SK-N-SH treated with all-trans-retinoic acid at 6 μM for 48 hours (cell line): Measurements from ENCODE around the gene CHDH.

Experiments used
- ATAC-seq: fragments of 200-7000 bp; cut with Tn5 transposase; 3 replicates; pipeline ENCODE4 v1.9.1; 2020; ENCODE audit warnings: mild to moderate bottlenecking, moderate library complexity
- ARNTL ChIP-seq: fragments of 450-650 bp; formaldehyde crosslinking; IDR thresholded peaks from 2 replicates; pipeline ENCODE4 v1.5.0; 2020; ENCODE audit warnings: low read depth, mild to moderate bottlenecking, moderate library complexity, borderline replicate concordance
- BACH2 ChIP-seq: fragments of 250-450 bp; sonication (Bioruptor Pico); IDR thresholded peaks from 2 replicates; pipeline ENCODE4 v1.9.0; 2021; ENCODE audit warnings: mild to moderate bottlenecking, borderline replicate concordance
- CSDC2 ChIP-seq: fragments of 250-450 bp; sonication (Bioruptor Pico); IDR thresholded peaks from 2 replicates; pipeline ENCODE4 v1.5.0; 2020; ENCODE audit warnings: mild to moderate bottlenecking, moderate library complexity
- ESRRG ChIP-seq: fragments of 250-450 bp; sonication (Bioruptor Pico); IDR thresholded peaks from 2 replicates; pipeline ENCODE4 v1.6.1; 2021; ENCODE audit warnings: mild to moderate bottlenecking
- GLIS3 ChIP-seq: fragments of 250-450 bp; sonication (Bioruptor Pico); IDR thresholded peaks from 2 replicates; pipeline ENCODE4 v1.5.0; 2020; ENCODE audit warnings: mild to moderate bottlenecking, moderate library complexity
- ISL1 ChIP-seq: fragments of 250-450 bp; sonication (Bioruptor Pico); IDR thresholded peaks from 2 replicates; pipeline ENCODE4 v2.1.2; 2022; ENCODE audit warnings: mild to moderate bottlenecking, moderate library complexity
- OSR1 ChIP-seq: fragments of 250-450 bp; sonication (Bioruptor Pico); IDR thresholded peaks from 2 replicates; pipeline ENCODE4 v1.8.0; 2022; ENCODE audit warnings: moderate library complexity, mild to moderate bottlenecking, inconsistent platforms
- PPARA ChIP-seq: fragments of 250-450 bp; sonication (Bioruptor Pico); IDR thresholded peaks from 2 replicates; pipeline ENCODE4 v1.5.0; 2020; ENCODE audit warnings: mild to moderate bottlenecking, borderline replicate concordance
- RARB ChIP-seq: fragments of 250-450 bp; sonication (Bioruptor Pico); IDR thresholded peaks from 2 replicates; pipeline ENCODE4 v1.8.0; 2021; ENCODE audit warnings: mild to moderate bottlenecking, moderate library complexity
- SNAI2 ChIP-seq: fragments of 250-450 bp; sonication (Bioruptor Pico); IDR thresholded peaks from 2 replicates; pipeline ENCODE4 v1.5.0; 2020; ENCODE audit warnings: mild to moderate bottlenecking, moderate library complexity
- TCF4 ChIP-seq: fragments of 250-450 bp; sonication (Bioruptor Pico); IDR thresholded peaks from 2 replicates; pipeline ENCODE4 v1.8.0; 2021; ENCODE audit warnings: mild to moderate bottlenecking, moderate library complexity, borderline replicate concordance
- TOX ChIP-seq: fragments of 250-450 bp; sonication (Bioruptor Pico); IDR thresholded peaks from 2 replicates; pipeline ENCODE4 v1.8.0; 2021; ENCODE audit warnings: mild to moderate bottlenecking, moderate library complexity, borderline replicate concordance
- TSHZ2 ChIP-seq: fragments of 250-450 bp; sonication (Bioruptor Pico); IDR thresholded peaks from 2 replicates; pipeline ENCODE4 v1.5.0; 2020; ENCODE audit warnings: mild to moderate bottlenecking, moderate library complexity
- ZC3H10 ChIP-seq: fragments of 250-450 bp; sonication (Bioruptor Pico); IDR thresholded peaks from 2 replicates; pipeline ENCODE4 v1.5.1; 2021; ENCODE audit warnings: mild to moderate bottlenecking, moderate library complexity
- ZFP3 ChIP-seq: fragments of 250-450 bp; sonication (Bioruptor Pico); IDR thresholded peaks from 2 replicates; pipeline ENCODE4 v1.5.0; 2020; ENCODE audit warnings: mild to moderate bottlenecking, moderate library complexity
- ZFP30 ChIP-seq: fragments of 450-650 bp; formaldehyde crosslinking; IDR thresholded peaks from 2 replicates; pipeline ENCODE4 v1.5.0; 2022; ENCODE audit warnings: mild to moderate bottlenecking, moderate library complexity
- ZNF565 ChIP-seq: fragments of 450-650 bp; formaldehyde crosslinking; conservative IDR thresholded peaks from 2 replicates; pipeline ENCODE4 v1.5.0; 2020; ENCODE audit warnings: low read depth, mild to moderate bottlenecking, moderate library complexity
- ZNF70 ChIP-seq: fragments of 450-650 bp; formaldehyde crosslinking; IDR thresholded peaks from 2 replicates; pipeline ENCODE4 v1.5.0; 2020; ENCODE audit warnings: mild to moderate bottlenecking, moderate library complexity
- ZNF8 ChIP-seq: fragments of 450-650 bp; formaldehyde crosslinking; IDR thresholded peaks from 2 replicates; pipeline ENCODE4 v1.5.0; 2020; ENCODE audit warnings: mild to moderate bottlenecking, moderate library complexity
- TF ChIP-seq, protein P1 (sequence below): fragments of 250-450 bp; sonication (Bioruptor Pico); IDR thresholded peaks from 2 replicates; pipeline ENCODE4 v1.5.1; 2021; ENCODE audit warnings: mild to moderate bottlenecking, moderate library complexity
- TF ChIP-seq, protein P2 (sequence below): fragments of 250-450 bp; sonication (Bioruptor Pico); IDR thresholded peaks from 2 replicates; pipeline ENCODE4 v1.5.1; 2020; ENCODE audit warnings: low read depth, mild to moderate bottlenecking, moderate library complexity

CHDH gene

GRCh38 chr3:53823956-53824657 is 22.1 kb downstream of the CHDH start:
- no peak for ATAC-seq

DNA sequence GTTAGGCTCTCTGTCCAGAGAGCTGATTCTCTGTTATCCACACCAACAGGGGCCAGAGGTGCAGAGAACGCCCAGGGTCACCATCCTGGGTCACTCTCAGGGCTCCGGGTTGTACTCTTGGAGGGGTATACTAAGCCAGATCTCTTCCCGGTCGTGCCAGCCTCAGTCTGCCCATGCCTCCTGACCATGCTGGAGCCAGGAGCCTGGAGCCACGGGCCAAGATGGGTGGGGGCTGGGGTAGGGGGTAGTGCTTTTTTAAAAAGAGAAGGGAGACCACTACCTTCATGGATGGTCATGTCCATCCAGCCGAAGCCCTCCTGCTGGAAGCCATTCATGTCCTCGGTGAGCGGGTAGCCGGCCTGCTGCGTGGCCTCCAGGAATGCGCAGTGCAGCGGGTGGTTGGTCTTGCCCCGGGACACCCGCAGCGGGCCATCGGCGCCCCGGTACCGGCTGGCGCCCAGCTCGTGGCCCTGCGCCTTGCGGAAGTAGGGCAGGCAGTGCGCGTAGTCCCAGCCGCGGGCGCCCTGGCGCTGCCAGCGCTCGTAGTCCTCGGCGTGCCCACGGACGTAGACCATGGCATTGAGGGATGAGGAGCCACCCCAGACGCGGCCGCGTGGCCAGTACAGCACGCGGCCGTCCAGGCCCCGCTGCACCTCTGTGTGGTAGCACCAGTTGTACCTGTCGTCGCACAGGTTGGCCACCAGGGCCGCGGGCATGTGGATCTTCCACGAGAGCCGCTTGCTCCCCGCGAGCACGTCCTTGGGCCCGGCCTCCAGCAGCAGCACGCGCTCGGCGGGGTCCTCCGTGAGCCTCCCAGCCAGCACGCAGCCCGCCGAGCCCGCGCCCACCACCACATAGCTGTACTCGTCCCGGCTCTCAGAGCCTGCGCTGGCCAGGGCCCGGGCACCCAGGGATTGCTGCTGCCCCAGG is 22.9 kb downstream of the CHDH start:
- no peak for TF ChIP-seq TCF4 (CRISPR knock-in tag)
- TF ChIP-seq ZNF8 (CRISPR knock-in tag), result no peak
- TF ChIP-seq ZFP30, result no peak
- TF ChIP-seq ESRRG (CRISPR knock-in tag), result no peak
- TF ChIP-seq SNAI2 (CRISPR knock-in tag), result no peak
- no peak for TF ChIP-seq GLIS3
- no peak for TF ChIP-seq ZC3H10 (CRISPR knock-in tag)
- TF ChIP-seq RARB (CRISPR knock-in tag), result no peak
- TF ChIP-seq ISL1, result no peak
- no peak for TF ChIP-seq CSDC2
- TF ChIP-seq OSR1 (CRISPR knock-in tag), result no peak
- ATAC-seq, result no peak

More at GRCh38 chr3:53823956-53824657, 22.1 kb downstream of the CHDH start:
- TF ChIP-seq ESRRG (CRISPR knock-in tag) (no peak), ARNTL (CRISPR knock-in tag) (no peak), BACH2 (CRISPR knock-in tag) (no peak), GLIS3 (no peak), TOX (CRISPR knock-in tag) (no peak), ZFP3 (CRISPR knock-in tag) (no peak), ISL1 (no peak), PPARA (no peak)
- TF ChIP-seq, protein P1, sequence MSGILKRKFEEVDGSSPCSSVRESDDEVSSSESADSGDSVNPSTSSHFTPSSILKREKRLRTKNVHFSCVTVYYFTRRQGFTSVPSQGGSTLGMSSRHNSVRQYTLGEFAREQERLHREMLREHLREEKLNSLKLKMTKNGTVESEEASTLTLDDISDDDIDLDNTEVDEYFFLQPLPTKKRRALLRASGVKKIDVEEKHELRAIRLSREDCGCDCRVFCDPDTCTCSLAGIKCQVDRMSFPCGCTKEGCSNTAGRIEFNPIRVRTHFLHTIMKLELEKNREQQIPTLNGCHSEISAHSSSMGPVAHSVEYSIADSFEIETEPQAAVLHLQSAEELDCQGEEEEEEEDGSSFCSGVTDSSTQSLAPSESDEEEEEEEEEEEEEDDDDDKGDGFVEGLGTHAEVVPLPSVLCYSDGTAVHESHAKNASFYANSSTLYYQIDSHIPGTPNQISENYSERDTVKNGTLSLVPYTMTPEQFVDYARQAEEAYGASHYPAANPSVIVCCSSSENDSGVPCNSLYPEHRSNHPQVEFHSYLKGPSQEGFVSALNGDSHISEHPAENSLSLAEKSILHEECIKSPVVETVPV (CRISPR knock-in tag), result no peak
- TF ChIP-seq, protein P2, sequence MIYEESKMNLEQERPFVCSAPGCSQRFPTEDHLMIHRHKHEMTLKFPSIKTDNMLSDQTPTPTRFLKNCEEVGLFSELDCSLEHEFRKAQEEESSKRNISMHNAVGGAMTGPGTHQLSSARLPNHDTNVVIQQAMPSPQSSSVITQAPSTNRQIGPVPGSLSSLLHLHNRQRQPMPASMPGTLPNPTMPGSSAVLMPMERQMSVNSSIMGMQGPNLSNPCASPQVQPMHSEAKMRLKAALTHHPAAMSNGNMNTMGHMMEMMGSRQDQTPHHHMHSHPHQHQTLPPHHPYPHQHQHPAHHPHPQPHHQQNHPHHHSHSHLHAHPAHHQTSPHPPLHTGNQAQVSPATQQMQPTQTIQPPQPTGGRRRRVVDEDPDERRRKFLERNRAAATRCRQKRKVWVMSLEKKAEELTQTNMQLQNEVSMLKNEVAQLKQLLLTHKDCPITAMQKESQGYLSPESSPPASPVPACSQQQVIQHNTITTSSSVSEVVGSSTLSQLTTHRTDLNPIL, result no peak

DNA sequence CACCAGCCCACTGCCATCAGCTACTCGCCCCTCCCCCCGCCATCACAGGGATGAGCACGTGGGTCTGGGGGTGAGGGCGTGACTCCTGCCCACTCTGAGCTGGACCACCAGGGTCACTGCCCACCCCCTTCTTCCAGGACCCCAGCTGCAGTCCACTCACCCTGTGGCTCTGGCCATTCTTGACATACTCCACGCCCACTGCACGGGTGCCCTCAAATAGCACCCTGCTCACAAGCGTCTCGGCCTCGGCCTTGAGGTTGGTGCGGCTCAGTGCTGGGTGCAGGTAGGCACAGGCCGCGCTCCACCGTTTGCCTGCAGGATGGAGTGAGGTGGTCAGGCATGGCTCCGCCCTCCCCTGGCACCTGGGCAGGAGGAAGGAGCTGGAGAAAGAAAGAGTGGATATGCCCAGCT is 23.9 kb downstream of the CHDH start:
- no peak for TF ChIP-seq GLIS3
- no peak for TF ChIP-seq ZFP3 (CRISPR knock-in tag)
- TF ChIP-seq, protein P1 (CRISPR knock-in tag), result no peak
- ATAC-seq, result no peak

- no peak for ATAC-seq
- TF ChIP-seq ZNF70, result no peak
- TF ChIP-seq ZFP30, result no peak
- no peak for TF ChIP-seq ESRRG (CRISPR knock-in tag)
- no peak for TF ChIP-seq ZNF8 (CRISPR knock-in tag)
- no peak for TF ChIP-seq TSHZ2
- TF ChIP-seq GLIS3, result no peak
- no peak for TF ChIP-seq ZNF565 (CRISPR knock-in tag)
- no peak for TF ChIP-seq RARB (CRISPR knock-in tag)
These were observed 24.5 kb downstream of the CHDH start for GRCh38 chr3:53821631-53822121.
